ENCODE data around the gene PRKN. TPM values are rescaled to one million over a fixed set of nuclear protein-coding genes. Genes with fewer than 3 reads are reported as not detected.

The PRKN gene
- total RNA-seq, 1 experiment from 2014 or later = 0.46 TPM

GRCh38 chr6:161608771-161609170, 1118.8 kb downstream of the PRKN start:
- DNase-seq (ENCODE audit: low read depth, low spot score) (no peak), ATAC-seq (no peak)
- no peak overlapping the region for H3K27ac ChIP-seq (ENCODE audit: low read length)
- ChIA-PET CTCF (no interaction called here), POLR2A (no interaction called here)
- in situ Hi-C loops (cut with HindIII; ENCODE audit: low pct_unique_long_range_greater_than_20kb, low sequenced_read_pairs) = no loop called here
- intact Hi-C loops (cut with micrococcal nuclease; ENCODE audit: unreplicated experiment) = no loop called here
- H3K27me3 ChIP-seq (ENCODE audit: control insufficient read depth, insufficient read depth, low read length) = no peaks in the 10 kb centered on the region
- no peaks in the 10 kb centered on the region for H3K4me1 ChIP-seq (ENCODE audit: control insufficient read depth, insufficient read depth, low read length)
- no peaks in the 10 kb centered on the region for H3K36me3 ChIP-seq (ENCODE audit: control insufficient read depth, insufficient read depth, low read length)
- no peak overlapping the region for H3K4me3 ChIP-seq (ENCODE audit: low read depth in 2 of 2, low read length in 2 of 2)
- no TSS peak for BruUV-seq (replicated peaks)
- TF ChIP-seq SIN3A (IDR thresholded peaks at IDR 0.05; ENCODE audit: borderline replicate concordance, insufficient read depth, low read depth, low read length) = no peak
- TF ChIP-seq CTCF (IDR thresholded peaks at IDR 0.05) = no peak
- TF ChIP-seq REST (IDR thresholded peaks at IDR 0.05; ENCODE audit: insufficient read depth in 1 of 2, low read depth in 2 of 2, low read length in 1 of 2) = no peak
- TF ChIP-seq POLR2AphosphoS5 (IDR thresholded peaks at IDR 0.05; ENCODE audit: low read depth, low read length) = no peak
- no peak for TF ChIP-seq TCF7L2 (IDR thresholded peaks at IDR 0.05; ENCODE audit: low read depth, low read length)
- H3K9me3 ChIP-seq (ENCODE audit: control insufficient read depth, insufficient read depth, low read depth, low read length) = no peaks in the 10 kb centered on the region

DNA sequence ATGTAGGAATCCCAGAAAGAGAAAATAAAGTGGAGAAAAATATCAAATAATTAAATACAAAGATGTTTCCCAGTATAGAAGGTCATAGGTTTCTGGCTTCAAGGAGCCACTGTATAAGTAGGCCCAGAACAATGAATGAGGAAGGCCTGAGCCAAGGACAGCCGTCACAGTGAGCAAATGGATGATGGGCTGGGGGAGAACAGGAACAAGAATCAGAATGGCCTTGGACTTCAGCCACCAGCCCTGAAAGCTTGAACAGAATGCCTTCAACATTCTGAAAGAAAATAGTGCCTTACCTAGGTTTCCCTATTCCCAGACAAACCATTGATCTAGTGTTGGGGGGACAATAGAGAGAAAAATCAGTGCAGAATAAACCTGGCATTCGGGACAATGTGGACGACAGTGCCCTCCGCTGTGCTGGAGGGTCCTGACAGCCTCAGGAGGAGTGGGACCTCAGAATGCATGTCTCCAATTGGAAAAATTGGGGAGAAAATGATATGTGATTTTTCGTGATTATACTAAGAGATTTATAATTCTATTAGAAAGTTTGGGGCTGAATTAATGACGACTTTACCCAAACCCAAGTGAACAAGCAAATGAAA, 1119.8 kb downstream of the PRKN start:
- ChIA-PET POLR2A (no interaction called here), CTCF (no interaction called here)
- no peak overlapping the region for H3K27ac ChIP-seq (ENCODE audit: low read length)
- no peak overlapping the region for H3K4me3 ChIP-seq (ENCODE audit: low read depth in 2 of 2, low read length in 2 of 2)
- H3K36me3 ChIP-seq (ENCODE audit: control insufficient read depth, insufficient read depth, low read length) = no peaks in the 10 kb centered on the region
- no peaks in the 10 kb centered on the region for H3K9me3 ChIP-seq (ENCODE audit: control insufficient read depth, insufficient read depth, low read depth, low read length)
- in situ Hi-C loops (cut with HindIII; ENCODE audit: low pct_unique_long_range_greater_than_20kb, low sequenced_read_pairs) (no loop called here), intact Hi-C loops (cut with micrococcal nuclease; ENCODE audit: unreplicated experiment) (no loop called here)
- no peaks in the 10 kb centered on the region for H3K27me3 ChIP-seq (ENCODE audit: control insufficient read depth, insufficient read depth, low read length)
- no TSS peak for BruUV-seq (replicated peaks)
- H3K4me1 ChIP-seq (ENCODE audit: control insufficient read depth, insufficient read depth, low read length) = no peaks in the 10 kb centered on the region
- TF ChIP-seq POLR2AphosphoS5 (IDR thresholded peaks at IDR 0.05; ENCODE audit: low read depth, low read length) (no peak), CTCF (IDR thresholded peaks at IDR 0.05) (0 out of 2 replicates have a peak, but pooled peaks have one; percentile 11), REST (IDR thresholded peaks at IDR 0.05; ENCODE audit: insufficient read depth in 1 of 2, low read depth in 2 of 2, low read length in 1 of 2) (no peak), SIN3A (IDR thresholded peaks at IDR 0.05; ENCODE audit: borderline replicate concordance, insufficient read depth, low read depth, low read length) (no peak), TCF7L2 (IDR thresholded peaks at IDR 0.05; ENCODE audit: low read depth, low read length) (no peak)
- no peak for DNase-seq (ENCODE audit: low read depth, low spot score)
- no peak for ATAC-seq
